Keratinocyte (primary cell): ENCODE measurements around the gene SHQ1.

Source experiments
- EZH2 ChIP-seq: IDR thresholded peaks from one replicate; pipeline ENCODE4 v1.6.1; 2012; ENCODE audit warnings: inconsistent platforms, mild to moderate bottlenecking, low read length, moderate library complexity
- TF ChIP-seq, protein P1 (sequence below), 3 experiments: IDR thresholded peaks in 1 of 3; conservative IDR thresholded peaks in 1 of 3; optimal IDR thresholded peaks in 1 of 3; 2 replicates in 2 of 3; 3 replicates in 1 of 3; pipeline versions ENCODE3 to v1.5.1; 2011; ENCODE audit warnings: low read length in 3 of 3, mild to moderate bottlenecking in 3 of 3, moderate library complexity in 2 of 3, control low read depth in 1 of 3, inconsistent platforms in 1 of 3; ENCODE audit not compliant: insufficient read depth in 2 of 3; ENCODE audit errors: extremely low read depth in 1 of 3

- TF ChIP-seq, protein P1, sequence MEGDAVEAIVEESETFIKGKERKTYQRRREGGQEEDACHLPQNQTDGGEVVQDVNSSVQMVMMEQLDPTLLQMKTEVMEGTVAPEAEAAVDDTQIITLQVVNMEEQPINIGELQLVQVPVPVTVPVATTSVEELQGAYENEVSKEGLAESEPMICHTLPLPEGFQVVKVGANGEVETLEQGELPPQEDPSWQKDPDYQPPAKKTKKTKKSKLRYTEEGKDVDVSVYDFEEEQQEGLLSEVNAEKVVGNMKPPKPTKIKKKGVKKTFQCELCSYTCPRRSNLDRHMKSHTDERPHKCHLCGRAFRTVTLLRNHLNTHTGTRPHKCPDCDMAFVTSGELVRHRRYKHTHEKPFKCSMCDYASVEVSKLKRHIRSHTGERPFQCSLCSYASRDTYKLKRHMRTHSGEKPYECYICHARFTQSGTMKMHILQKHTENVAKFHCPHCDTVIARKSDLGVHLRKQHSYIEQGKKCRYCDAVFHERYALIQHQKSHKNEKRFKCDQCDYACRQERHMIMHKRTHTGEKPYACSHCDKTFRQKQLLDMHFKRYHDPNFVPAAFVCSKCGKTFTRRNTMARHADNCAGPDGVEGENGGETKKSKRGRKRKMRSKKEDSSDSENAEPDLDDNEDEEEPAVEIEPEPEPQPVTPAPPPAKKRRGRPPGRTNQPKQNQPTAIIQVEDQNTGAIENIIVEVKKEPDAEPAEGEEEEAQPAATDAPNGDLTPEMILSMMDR (optimal IDR thresholded peaks at IDR 0.05 in 1 of 3, IDR thresholded peaks at IDR 0.05 in 1 of 3, conservative IDR thresholded peaks at IDR 0.05 in 1 of 3; ENCODE audit: extremely low read depth in 1 of 3, insufficient read depth in 2 of 3, low read length in 3 of 3) = no peak
- TF ChIP-seq EZH2 = no peak
These were observed 145.9 kb downstream of the SHQ1 start for GRCh38 chr3:72702390-72702789.
